ENCODE data around the gene CTNNA2.

Gene CTNNA2

DNA sequence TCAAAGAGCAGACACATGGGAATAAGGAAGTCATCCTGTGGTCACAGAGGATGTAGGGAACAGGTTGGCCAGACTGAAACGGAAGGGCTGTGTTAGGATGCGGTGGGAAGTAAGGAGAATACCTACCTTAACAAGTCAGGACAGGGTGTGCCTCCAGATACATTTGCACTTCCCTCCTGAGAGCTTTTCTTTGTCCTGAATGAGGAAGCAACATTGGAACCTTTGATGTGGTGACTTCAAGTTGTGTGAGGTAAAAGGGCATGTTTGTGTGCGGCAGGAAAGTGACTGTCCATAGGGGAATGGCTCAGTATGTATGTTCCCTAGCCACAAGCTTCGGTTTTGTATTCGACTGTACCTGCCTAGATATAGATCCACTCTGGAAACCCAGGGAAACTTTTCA lies 816.6 kb downstream of the CTNNA2 start:
- DNase-seq (ENCODE audit: low read depth), result no peak
- TF ChIP-seq, protein P1, sequence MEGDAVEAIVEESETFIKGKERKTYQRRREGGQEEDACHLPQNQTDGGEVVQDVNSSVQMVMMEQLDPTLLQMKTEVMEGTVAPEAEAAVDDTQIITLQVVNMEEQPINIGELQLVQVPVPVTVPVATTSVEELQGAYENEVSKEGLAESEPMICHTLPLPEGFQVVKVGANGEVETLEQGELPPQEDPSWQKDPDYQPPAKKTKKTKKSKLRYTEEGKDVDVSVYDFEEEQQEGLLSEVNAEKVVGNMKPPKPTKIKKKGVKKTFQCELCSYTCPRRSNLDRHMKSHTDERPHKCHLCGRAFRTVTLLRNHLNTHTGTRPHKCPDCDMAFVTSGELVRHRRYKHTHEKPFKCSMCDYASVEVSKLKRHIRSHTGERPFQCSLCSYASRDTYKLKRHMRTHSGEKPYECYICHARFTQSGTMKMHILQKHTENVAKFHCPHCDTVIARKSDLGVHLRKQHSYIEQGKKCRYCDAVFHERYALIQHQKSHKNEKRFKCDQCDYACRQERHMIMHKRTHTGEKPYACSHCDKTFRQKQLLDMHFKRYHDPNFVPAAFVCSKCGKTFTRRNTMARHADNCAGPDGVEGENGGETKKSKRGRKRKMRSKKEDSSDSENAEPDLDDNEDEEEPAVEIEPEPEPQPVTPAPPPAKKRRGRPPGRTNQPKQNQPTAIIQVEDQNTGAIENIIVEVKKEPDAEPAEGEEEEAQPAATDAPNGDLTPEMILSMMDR (conservative IDR thresholded peaks at IDR 0.05; ENCODE audit: control insufficient read depth, insufficient read depth, low read depth, low read length), result no peak
- no peak overlapping the region for H3K4me3 ChIP-seq (ENCODE audit: control insufficient read depth, low read depth, low read length)

DNA sequence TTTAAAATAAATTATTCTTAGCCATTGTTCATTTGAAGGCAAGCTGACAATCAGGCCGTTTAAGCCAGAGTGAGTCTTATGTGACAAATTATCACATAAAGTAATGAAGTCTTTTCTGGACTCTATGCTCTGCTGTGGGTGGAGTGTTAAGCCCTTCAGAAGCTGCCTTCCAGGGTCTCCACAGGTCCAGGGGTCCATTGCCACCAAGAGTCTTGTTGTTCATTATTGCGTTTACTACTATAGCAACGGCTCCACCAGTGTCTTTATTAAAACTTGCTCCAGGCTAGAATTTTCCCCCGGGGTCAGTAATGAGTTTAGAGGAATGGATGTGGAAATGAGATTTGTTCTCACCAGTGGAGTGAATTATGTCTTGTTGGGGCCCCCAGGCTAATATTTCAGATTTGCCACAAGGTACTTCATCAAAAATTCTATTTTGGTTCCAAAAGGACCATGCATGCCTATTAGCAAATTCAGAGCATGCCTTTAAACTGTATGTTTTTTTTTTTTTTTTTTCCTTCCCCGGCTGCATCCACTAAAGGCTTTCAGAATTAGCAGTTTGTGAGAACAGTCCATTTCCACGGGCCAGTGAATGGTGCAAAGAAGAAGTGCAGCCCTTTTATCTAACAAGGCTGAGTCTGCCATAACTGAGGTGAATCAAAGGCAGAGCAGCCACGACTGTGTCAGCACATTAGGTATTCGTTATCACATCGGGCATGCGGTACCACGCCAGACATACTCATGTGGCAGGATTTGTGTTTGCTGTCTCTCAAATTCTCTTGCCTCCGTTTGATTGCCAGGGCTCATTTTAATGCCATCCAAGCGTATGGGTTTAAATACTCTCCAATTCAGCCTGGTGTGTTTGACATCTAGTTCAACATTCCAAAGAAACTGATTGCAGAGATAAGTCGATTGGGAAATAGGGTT lies 817.9 kb downstream of the CTNNA2 start:
- no peak for DNase-seq (ENCODE audit: low read depth)
- TF ChIP-seq, protein P1 (conservative IDR thresholded peaks at IDR 0.05; ENCODE audit: control insufficient read depth, insufficient read depth, low read depth, low read length), result no peak
- no peak overlapping the region for H3K4me3 ChIP-seq (ENCODE audit: control insufficient read depth, low read depth, low read length)

DNA sequence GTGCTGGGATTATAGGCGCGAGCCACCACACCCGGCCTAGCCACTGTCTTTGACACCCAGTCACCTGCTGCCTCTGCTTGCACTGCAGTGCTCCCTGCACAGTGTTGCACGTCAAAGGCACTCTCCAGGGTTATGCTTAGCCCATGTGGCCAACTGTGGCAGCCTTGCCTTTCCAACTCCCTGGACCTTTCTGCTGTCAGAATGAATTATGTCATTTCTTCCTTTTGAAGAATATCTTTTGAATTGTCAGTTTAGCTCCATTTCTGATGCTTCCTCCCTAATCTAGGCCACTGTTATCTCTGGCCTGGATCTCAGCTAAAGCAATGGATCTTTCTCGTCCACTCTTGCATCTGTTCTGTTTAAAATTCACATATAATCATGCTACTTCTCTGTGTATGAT lies 821.0 kb downstream of the CTNNA2 start:
- DNase-seq (ENCODE audit: low read depth), result no peak
- H3K4me3 ChIP-seq (ENCODE audit: control insufficient read depth, low read depth, low read length), result no peak overlapping the region
- TF ChIP-seq, protein P1 (conservative IDR thresholded peaks at IDR 0.05; ENCODE audit: control insufficient read depth, insufficient read depth, low read depth, low read length), result no peak

DNA sequence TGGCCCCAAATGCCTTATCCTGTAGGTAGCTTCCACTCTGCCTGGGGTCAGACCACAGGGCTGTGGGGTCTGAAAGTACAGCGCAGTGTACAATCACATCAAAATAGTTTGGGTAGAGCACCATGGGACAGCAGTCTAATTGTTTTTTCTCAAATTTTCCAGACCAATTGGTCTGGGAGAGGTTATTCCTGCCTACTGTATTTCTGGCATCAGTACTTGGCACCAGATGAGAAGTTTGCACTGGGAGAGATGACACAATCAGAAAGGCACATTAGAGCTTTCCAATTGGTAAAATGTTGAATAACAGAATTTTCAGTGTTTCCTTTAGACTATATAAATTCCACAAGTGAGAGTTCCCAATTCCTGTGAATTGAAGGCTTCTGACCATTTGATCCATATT lies 822.6 kb downstream of the CTNNA2 start:
- no peak for DNase-seq (ENCODE audit: low read depth)
- TF ChIP-seq, protein P1 (conservative IDR thresholded peaks at IDR 0.05; ENCODE audit: control insufficient read depth, insufficient read depth, low read depth, low read length), result no peak
- no peak overlapping the region for H3K4me3 ChIP-seq (ENCODE audit: control insufficient read depth, low read depth, low read length)

DNA sequence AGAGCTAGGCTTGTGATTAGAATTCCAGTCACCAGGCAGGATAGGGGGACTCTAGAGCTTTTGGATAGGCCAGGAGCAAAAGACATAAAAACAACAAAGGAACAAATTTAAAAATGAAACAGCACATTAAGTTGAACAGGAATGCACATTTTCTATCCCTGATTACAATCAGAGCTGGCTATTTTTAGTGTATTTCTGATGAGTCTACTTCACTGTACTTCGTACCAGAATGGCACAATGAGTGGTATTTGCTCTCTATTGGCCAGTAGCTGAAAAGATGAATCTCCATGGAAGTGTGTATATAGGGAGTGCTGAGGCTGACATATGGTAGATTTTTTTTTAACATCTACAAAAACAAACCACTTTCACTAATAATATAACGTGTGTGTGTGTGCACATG lies 825.9 kb downstream of the CTNNA2 start:
- H3K4me3 ChIP-seq (ENCODE audit: control insufficient read depth, low read depth, low read length), result no peak overlapping the region
- no peak for DNase-seq (ENCODE audit: low read depth)
- TF ChIP-seq, protein P1 (conservative IDR thresholded peaks at IDR 0.05; ENCODE audit: control insufficient read depth, insufficient read depth, low read depth, low read length), result no peak

DNA sequence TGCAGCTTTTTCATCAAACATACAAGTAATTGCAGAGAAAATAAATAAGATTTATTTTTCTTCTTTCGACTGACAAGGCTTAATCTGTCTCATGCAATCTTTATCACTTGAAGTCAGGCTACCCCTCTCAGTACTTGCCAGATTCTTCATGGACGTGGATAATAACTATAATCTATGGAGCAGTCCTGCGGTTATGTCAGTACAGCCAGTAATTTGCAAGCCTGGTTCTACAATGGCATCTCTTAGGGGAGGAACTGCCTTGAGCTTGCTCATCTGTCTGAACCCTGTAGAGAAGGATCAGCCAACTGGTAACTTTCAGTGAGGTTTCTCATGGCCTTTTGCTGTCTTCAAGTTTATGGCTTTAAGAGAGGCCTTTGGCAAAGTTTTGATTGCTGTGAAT lies 827.2 kb downstream of the CTNNA2 start:
- TF ChIP-seq, protein P1 (conservative IDR thresholded peaks at IDR 0.05; ENCODE audit: control insufficient read depth, insufficient read depth, low read depth, low read length), result no peak
- no peak overlapping the region for H3K4me3 ChIP-seq (ENCODE audit: control insufficient read depth, low read depth, low read length)
- DNase-seq (ENCODE audit: low read depth), result no peak

Data from fibroblast of mammary gland (primary cell).